ENCODE results near the gene BCAS3.

- TF ChIP-seq CTCF (IDR thresholded peaks at IDR 0.05) = no peak
- TF ChIP-seq POLR2A (IDR thresholded peaks at IDR 0.05) = no peak
- TF ChIP-seq EP300 (IDR thresholded peaks at IDR 0.05; ENCODE audit: low read depth) = no peak
- TF ChIP-seq POLR2AphosphoS5 (IDR thresholded peaks at IDR 0.05) = peak in 2 of 3 donors; percentile 55
Observed at GRCh38 chr17:61399131-61400065, 721.7 kb downstream of the BCAS3 start, which contains the start of gene TBX2.

All from transverse colon (tissue), 4 donors.